GM19395 (cell line): Measurements from ENCODE around the gene GNG12.

ENCODE experiments used
- ATAC-seq: cut with Tn5 transposase; IDR thresholded peaks from one replicate; pipeline ENCODE4 v1.9.1; 2021; ENCODE audit warnings: mild to moderate bottlenecking, moderate library complexity; ENCODE audit not compliant: unreplicated experiment

GNG12 gene

GRCh38 chr1:67759066-67759465, 74.2 kb downstream of the GNG12 start:
- no peak for ATAC-seq

- no peak for ATAC-seq
These were observed 77.6 kb downstream of the GNG12 start for GRCh38 chr1:67755619-67756018.

DNA sequence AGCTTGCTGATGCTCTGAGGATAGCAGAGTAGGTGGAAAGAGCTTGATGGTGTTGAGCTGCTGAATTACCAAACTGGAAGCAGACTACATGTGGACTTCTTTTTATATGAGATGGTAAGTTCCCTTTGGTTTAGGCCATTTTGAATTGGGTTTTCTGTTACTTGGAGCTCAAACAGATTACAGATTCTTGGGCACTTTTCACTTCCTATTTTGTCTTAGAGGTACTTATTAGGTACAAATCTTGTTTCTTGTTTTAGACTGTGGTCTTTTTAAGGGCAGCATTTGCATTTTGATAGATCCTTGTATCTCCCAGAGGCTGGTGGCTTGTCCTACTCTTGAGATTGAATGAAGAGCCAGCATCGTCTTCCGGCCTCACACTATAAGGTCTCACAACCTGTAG, 78.1 kb downstream of the GNG12 start:
- no peak for ATAC-seq

DNA sequence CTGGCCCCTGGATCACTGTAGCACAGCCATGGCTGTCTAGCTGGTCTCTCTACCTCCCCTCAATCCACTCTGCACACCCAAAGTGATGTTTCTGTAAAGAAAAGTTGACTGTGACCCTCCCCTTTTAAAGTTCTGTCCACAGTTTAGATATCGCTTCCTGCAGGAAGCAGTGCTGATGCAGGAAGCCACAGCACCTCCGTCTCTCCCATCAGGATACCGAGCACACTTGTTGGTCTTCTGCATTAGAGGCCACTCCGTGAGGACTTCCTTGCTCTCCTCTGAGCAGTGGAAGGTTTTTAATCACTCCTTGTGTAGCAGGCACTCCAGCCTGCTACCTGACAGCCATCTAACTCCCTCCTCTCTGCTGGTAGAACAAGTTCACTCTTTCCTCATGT, 78.7 kb downstream of the GNG12 start:
- ATAC-seq = no peak

DNA sequence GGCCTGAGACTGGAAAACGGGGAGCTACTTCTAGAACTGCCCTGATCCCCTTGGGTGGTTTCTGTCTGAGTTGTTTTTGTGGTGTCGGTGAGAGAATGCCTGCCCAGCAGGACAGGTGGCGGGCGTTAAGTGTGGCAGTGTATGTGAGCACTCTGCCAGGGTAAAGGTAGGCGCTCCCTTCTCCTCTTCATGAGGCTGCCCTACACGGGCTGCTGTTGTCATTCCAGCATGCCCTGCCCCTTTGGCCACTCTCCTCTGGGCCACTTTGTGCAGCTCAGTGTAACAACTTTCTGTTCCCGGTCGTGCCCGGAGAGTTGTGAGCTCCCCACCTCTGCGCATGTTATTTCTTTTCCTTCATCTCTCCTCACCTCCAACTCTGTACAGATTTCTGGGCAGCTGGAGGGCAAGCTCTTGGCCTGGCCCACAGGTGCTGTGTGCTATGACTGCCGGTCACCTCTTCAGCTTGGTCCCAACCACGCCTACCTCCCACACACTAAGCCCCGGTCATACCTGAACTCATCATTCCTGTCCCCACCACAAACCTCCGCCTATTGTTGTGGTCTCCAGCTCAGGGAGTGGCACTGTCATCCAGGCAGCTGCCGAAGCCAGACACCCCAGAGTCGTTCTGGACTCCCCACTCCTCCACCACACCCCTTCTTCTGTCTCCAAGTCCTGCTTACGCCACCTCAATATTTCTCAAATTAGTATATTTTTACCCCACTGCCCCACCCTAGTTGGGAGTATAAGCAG, 79.3 kb downstream of the GNG12 start:
- no peak for ATAC-seq

- no peak for ATAC-seq
These were observed 81.0 kb downstream of the GNG12 start for GRCh38 chr1:67752306-67752705.

- no peak for ATAC-seq
These were observed 82.6 kb downstream of the GNG12 start for GRCh38 chr1:67750691-67751054.

DNA sequence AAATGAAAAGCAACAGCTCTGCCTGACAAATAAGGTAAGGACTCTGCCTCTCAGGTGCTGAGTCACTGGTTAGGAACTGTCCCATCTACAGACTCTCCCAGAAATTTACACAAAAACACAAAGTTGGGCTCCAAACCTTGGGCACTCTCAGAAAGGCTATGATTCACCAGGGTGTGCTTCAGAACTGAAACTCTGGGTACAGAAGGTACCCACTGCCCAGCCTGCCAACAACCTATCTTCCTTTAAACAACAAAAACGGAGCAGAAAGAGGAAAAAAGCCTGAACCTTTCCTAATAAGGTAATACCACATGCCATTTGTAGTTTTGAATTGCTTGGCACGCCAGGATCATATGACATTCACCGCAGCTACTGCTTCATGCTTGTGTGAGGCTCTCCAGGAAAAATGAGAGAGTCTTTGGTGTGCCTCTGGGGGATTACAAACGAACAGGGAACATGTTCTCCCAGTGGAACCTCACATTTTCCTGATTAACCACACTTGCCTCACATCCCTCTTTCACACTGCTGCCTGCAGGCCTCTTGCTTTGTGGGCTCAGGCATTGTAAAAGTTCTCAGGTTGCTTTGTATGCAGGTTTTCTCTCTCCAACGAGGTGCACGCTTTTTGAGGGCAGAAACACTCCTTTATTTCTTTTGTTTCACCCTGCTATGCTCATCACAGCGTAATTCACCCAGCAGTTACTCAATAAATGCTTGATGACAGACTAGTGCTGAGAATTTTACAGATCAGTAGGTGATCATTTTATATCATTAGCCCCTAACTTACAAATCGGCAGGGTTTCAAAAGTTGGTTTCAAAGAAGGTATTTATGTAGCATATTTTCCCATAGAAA, 83.2 kb downstream of the GNG12 start:
- no peak for ATAC-seq

DNA sequence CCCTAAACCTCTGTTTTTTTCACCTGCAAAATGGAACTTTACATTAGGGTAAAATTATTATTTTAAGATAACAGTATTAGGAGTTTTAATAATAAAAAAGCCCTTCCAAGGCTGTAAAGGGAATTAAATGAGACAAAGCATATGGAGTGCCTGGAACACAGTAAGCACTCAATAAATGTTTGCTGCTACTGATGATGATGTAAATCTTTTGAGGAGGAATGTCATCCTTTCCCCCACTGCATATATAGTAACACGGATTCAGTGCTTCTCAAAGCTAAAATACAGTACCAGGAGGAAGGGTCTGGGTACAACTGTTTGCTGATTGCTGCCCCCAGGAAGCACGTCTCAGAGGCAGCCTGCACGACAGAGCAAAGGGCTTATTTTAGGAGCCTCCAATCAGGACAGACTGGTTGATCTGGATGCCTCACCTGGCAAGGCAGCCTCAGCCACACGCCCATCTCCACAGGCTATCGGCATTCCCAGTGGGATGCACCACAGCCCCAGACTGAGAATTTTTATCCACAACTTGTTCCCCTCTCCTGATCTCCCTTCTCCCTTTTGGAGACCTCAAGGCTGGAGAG, 83.9 kb downstream of the GNG12 start:
- no peak for ATAC-seq

GRCh38 chr1:67748630-67749029, 84.6 kb downstream of the GNG12 start:
- ATAC-seq = peak; percentile 93

GRCh38 chr1:67747671-67748546, 85.4 kb downstream of the GNG12 start:
- no peak for ATAC-seq

DNA sequence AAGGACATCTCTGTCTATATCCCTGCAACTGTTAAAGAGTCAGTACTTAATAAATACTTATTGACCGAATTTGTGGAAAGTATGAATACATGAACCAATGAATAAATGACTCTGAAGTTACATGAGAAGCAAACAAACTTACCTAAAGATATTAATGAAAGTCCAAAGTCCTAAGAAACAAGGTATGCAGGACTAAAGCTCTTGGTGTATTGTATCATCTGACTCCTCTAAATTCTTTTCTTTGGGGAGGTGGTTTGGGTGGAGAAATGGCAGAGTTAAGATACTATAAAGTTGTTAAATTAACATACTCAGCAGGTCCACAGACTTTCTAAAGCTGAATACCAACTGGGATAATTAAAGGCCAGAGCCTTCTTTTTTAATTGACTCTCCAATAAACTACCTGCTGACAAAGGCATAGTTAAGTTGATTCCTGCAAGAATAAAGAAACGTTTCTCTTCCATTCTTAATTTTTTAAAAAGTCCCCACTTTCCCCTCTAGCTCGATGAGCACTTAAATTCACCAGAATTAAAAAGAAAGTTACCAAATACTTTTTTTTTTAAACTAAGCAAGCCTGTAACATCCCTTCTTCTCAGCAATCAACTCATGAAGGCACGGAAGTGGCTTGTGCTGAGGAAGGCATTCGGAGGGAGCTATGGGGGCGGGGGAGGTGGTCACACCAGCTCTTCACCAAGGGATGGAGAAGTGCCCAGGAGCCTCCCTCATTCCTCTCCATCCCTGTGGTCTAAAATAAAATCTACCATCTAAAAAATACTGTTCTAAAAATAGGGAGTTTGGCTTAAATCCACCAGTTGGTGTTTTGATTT, 87.2 kb downstream of the GNG12 start:
- ATAC-seq = no peak

DNA sequence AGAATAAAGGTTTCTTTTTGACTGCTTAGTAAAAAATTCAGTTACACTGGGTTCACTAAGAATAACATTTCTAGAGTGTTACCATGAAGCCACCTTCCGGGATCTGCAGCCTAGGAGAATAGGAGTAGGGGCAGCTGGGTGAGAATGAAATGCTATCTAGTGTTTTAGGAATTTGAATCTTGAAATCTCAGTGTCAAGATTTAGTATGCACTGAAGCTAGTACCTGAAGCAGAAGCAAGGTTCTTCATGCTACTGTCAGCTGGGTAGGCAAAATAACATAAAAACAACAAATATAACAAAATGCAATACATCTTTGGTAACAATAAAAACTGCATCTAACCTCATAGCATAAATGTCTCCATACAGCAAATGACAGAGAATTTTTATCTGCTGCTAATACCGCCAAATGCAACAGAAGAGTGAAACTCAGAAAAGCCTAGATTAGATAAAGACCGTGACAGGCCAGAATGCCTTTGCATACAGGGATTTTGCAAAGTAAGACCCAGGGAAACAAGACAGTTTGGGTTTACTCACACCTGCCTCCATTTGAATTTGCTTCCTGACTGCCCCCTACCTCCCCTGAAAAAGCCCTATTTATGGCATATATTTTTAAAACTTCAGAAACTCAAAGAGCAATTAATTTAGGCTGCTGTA, 90.1 kb downstream of the GNG12 start:
- ATAC-seq = peak; percentile 50

DNA sequence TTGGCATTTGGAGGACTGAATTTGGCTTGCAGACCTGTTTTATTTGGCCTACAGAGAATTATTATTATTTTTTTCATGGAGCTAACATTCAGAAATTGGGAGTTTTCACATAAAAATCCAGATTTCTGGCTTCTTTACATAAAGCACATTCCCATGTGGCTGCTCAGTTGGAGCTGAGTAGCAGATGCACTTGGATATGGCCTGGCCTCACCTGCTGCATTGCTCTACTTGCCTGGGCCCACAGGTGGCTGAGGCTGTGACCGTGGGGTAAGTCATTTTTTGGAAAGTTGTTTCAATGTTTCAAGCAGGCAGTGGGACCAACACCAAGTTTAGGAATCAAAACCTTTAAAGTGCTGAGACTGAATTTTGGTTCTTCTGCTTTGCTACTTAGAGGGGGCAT, 91.5 kb downstream of the GNG12 start:
- ATAC-seq = no peak

DNA sequence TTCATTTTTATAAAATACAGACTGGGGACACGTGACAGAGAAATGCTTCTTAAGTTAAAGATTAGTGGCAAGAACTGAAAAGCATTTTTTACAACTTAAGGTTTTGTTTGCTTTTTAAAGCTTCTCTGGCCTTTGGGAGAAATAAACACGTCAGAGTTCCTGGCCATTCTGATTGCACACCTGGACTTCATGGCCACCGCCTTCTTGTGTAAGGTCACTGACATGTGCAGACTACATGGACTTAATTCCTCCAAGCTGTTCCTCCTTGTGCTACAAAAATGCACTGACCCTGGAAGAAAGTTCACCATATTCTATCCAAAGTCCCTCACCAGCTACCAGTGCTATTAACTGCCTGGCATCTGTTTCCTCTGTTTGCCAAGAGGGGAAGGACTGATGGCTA, 92.1 kb downstream of the GNG12 start:
- no peak for ATAC-seq

GRCh38 chr1:67740543-67740942, 92.7 kb downstream of the GNG12 start:
- no peak for ATAC-seq

GRCh38 chr1:67739361-67739760, 93.9 kb downstream of the GNG12 start:
- ATAC-seq = no peak

DNA sequence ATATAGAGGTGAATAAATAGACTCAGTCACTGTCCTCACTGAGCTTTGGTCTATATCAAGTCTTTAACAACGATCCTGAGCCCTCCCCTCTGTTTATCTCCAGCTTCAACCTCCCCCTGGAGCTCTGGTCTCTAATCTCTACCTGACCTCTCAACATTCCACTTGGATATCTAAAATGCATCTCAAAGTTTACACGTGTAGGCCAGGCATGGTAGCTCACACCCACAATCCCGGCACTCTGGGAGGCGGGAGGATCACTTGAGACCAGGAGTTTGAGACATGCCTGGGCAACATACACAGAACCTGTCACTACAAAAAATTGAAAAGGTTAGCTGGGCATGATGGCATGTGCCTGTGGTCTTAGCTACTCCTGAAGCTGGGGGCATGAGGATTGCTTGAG, 94.9 kb downstream of the GNG12 start:
- no peak for ATAC-seq

DNA sequence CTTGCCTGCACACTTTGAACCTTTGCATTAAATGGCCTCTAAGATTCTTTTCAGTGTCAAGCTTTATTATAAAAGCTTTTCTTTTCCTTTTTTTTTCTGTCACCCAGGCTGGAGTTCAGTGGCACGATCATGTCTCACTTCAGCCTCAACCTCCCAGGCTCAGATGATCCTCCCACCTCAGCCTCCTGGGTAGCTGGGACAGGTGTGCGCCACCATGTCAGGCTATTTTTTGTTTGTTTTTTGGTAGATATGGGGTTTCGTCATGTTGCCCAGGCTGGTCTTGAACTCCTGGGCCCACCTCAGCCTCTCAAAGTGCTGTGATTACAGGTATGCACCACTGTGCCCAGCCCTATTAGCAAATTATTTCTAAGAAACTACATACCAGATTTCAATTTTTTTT, 95.4 kb downstream of the GNG12 start:
- ATAC-seq = no peak

- no peak for ATAC-seq
These were observed 96.5 kb downstream of the GNG12 start for GRCh38 chr1:67736750-67737149.
